H4 (cell line): ENCODE results near the gene GATM. TPM values are rescaled to one million over a fixed set of nuclear protein-coding genes. Genes with fewer than 3 reads are reported as not detected.
"Not testable (repeated sequence)": the region's sequence is repeated elsewhere in the genome, so short reads cannot be mapped to it uniquely, and the experiment has no call there.

Source experiments
- DNase-seq: peaks from one replicate; pipeline ENCODE4 v3.0.0-alpha.2; 2015; ENCODE audit warnings: low spot score
- total RNA-seq: library from RNA; depleted of rRNA; stranded (reverse); fragments of >200 nt; shearing (Covaris generic); gene quantifications from 2 replicates; pipeline ENCODE4 v1.2.3, GENCODE V29; 2014

The GATM gene
- total RNA-seq, 1 experiment from 2014 or later: 1.2 TPM

DNA sequence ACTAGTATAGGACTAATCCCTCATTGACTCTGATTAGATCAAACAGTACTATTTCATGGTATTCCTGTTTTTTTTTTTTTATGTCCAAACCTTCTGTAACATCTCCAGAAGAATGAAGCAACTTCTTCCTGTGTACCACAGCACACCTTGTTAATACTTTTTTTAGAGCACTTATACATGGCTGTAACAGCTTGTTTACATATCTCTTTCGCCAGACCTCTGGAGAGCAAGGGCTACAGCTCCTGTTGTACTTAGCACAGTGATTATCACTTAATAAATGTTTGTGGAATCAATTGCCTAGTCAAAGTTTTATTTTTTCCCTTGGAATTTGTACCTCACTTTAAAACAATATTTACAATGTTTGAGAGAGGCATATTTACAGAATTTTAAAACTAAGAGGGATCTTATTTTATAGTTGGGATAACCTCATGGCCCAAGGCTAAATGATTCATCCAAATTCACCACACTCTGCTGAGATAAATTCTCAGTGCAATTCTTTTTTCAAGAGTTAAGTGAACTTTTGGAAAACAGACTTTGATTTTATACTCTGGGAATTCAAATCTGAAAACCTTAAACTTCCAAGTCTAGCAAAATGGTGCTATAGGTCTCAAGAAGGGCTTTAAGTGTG, 9.2 kb upstream of the GATM start:
- DNase-seq: peak; percentile 38

- no peak for DNase-seq
These were observed 8.6 kb upstream of the GATM start for GRCh38 chr15:45386974-45387373.

DNA sequence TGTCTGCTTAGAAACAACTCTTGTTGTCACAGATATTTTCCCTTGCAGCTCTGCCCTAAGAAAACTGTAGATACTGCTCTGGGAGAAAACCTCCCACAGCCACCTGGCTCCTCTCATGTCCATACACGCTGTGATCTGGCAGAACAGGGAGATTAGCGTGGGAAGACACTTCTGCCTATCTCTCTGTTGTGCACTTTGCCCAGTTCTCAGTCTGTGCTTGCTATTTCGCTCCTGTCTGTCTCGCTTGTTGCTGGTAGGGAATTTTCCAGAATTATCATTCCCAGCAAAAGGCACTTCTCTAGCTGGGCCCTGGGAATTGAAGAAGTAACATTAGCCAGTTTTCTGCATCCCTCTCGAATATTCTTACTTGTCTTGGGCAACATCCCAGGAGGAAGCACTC, 8.1 kb upstream of the GATM start:
- DNase-seq: no peak

DNA sequence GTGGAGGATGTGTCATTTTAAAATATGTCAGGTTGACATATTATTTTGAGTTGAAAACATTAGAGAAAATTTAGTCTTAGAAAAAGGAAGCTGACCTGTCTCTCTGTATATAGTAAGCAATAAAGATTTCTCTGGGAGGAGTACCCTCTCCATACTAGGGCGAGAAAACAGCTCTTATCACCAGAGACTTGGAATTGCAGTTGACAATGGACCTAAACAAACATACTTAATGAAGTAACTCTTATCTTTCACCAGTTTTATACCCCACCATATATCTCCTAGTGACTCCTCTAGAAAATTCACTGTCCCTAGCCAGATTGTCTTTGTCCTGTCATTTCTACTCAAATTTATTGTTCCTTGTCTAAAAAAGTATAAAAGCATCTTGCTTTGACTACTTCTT, 7.2 kb upstream of the GATM start:
- DNase-seq: no peak

DNA sequence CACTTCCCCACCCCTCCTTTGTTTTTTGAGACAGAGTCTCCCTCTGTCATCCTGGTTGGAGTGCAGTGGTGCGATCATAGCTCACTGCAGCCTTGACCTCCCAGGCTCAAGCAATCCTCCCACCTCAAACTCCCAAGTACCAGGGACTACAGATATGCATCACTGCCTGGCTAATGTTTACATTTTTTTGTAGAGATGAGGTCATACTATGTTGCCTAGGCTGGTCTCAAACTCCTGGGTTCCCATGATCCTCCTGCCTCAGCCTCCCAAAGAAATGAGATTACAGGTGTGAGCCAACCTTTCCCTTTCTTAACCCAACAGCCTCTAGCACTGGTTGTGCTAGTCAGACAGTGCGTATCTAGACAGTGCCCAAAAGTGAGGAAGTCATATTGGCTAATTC, 6.4 kb upstream of the GATM start:
- no peak for DNase-seq

GRCh38 chr15:45378913-45379262, 544 bp upstream of the GATM start:
- no peak for DNase-seq

DNA sequence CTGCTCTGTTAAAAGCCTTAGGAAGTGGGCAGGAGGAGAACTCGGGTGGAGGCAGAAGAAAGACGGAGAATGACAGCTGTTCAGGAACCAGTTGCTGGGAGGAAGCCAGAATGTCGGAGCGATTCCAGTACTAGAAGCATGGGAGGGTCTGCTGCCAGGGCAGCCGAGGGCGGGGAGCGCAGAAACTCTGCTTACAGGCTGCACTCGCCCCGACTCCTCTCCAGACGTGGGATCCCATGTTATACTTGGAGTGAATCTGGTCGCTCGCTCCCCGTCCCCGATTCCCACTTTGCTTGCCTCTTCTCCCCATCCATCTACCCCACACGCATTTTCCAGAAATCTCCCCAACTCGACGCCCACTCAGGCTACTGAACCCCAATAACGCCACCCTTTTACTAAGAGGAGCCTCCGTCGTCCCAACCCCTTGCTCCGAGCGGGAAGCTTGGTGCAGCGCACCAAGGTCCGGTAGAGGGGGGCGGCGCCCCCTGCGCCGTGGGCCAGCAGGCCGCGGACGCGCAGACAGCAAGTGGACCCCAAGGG, 665 bp downstream of the GATM start:
- DNase-seq: no peak

GRCh38 chr15:45376967-45377608, 1.3 kb downstream of the GATM start:
- DNase-seq: no peak

- no peak for DNase-seq
These were observed 1.9 kb downstream of the GATM start for GRCh38 chr15:45376300-45376928.

DNA sequence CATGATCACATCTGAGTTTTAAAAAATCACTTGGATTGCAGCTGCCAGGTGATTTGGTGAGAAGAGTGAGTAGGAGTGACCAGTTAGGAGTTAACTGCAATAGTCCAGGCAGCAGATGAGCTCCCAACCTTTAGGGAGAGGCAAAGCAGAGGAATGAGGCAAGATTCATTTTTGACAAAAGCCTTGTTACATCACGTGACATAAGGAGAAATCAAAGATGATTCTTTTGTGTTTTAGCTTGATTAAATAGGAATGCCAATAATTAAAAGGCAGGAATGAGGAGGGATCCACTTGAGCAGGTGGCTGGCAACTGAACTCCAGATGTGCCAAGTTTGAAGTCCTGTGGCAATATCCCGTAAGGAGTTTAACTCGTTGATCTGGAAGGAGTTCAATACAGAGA, 2.5 kb downstream of the GATM start:
- DNase-seq: no peak

- no peak for DNase-seq
These were observed 4.4 kb downstream of the GATM start for GRCh38 chr15:45373976-45374375.

DNA sequence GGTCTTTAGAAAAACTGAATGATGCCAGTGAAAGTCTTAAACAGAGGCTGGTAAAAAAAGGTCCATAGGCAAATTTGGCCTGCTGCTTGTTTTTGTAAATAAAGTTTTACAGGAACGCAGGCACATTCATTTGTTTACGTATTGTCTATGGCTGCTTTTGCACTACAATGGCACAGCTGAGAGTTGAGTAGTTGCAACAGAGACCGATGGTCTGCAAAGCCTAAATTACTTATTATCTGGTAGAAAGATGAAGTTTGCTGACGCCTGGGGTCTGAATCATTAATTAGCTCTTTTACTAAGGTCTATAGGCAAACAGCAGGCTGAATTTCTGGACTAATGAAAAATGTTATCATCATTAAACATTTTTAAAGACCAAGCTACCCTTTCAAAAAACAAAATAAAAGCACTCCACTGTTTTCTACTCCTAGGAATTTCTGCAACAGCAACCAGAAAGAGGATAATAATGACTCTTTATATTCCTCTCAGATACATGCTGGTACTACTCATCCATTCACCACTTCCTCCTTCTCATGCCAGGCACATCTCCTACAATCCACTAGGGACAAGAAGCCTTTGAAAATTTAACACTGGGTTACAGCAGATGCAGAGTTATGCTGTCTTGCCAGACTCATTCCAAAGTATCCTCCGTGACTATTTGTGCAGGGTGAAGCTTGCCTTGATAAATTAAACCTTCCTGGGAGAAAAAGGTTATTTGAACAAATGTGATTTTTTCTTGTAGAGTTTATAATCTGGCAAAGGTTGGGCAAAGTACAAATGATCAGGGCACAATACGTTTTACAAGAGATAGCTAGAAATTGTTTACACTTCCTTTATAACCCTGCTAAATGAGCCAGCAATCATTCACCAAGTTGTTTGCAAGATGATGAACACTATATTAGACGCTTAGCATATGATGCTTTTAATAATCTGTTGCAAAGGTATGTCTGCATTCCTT, 6.0 kb downstream of the GATM start:
- no peak for DNase-seq

DNA sequence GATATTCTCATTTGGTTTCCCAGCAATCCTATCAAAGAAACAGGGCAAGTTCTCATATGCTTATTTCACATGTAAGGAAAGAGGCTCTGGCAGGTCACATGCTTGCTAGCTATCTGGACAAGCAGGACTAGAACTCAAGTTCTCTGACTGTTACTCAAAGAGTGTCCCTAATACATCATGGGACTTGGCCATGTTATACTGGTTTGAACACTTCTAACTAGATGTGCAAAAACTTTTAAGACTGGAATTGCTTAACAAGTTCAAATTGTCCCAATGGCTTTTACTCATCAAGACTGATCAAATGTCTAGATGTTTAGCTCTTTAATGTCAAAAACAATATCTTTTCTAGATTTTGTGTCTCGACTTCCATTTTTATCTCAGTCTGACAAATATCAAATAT, 6.8 kb downstream of the GATM start:
- no peak for DNase-seq

DNA sequence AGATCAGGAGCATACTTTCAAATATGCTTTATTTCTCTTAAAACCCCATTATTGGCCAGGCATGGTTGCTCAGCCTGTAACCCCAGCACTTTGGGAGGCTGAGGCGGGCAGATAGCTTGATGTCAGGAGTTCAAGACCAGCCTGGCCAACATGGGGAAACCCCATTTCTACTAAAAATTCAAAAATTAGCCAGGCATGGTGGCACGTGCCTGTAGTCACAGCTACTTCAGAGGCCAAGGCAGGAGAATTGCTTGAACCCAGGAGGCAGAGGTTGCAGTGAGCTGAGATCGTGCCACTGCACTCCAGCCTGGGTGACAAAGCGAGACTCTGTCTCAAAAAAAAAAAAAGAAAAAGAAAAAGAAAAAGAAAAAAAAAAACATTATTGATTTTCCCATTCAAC, 8.3 kb downstream of the GATM start:
- DNase-seq: not testable (repeated sequence)

DNA sequence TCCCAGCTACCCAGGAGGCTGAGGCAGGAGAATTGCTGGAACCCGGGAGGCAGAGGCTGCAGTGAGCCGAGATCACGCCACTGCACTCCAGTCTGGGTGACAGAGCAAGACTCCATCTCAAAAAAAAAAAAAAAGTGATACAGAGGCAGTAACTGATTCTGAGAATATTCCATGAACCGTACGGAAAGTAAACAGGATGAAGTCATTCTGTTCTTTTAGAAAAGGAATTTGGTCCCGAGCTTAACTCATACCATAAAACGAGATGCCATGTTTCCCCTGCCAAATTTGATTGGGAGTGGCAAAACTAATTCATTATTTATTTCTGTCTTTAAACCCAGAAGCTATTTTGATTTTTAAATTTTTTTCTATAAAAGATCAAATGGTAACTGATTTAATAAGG, 11.1 kb downstream of the GATM start:
- DNase-seq: not testable (repeated sequence)

DNA sequence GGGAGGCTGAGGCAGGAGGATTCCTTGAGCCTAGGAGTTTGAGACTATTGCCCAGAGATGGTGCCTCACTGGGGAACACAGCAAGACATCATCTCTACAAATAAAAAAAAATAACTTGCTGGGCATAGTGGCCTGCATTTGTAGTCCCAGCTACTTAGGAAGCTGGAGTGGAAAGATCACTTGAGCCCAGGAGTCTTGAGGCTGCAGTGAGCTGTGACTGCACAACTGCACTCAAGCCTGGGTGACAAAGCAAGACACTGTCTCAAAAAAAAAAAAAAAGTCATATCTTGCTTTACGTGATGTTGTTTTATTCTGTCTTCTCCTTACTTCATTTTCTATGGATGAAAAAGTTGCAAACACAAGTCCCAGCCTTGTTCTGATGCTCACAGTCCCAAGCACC, 14.1 kb downstream of the GATM start:
- no peak for DNase-seq

GRCh38 chr15:45363801-45364200, 14.5 kb downstream of the GATM start:
- no peak for DNase-seq

- no peak for DNase-seq
These were observed 15.0 kb downstream of the GATM start for GRCh38 chr15:45363334-45363733.

- no peak for DNase-seq
These were observed 15.9 kb downstream of the GATM start for GRCh38 chr15:45362419-45362818.

GRCh38 chr15:45361878-45362277, 16.5 kb downstream of the GATM start:
- DNase-seq: no peak

- no peak for DNase-seq
These were observed 22.5 kb downstream of the GATM start for GRCh38 chr15:45355860-45356259.

DNA sequence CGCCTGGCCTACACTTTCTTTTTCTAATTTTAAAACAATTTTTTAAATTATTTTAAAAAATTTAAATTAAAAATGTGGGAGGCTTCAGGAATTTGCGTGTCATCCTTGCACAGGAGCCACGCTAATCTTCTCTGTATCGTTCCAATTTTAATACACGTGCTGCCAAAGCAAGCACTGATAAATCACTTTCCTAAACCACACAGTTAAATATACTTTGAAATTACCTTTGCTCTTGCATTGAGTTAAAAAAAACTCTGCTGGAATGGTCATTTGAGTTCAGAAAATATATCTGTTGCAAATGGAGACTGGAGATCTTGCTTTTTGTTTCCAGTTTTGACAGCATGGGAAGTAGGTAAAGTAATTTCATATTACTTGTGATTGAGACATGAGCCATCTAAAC, 23.6 kb downstream of the GATM start:
- DNase-seq: no peak
